Skin of body (tissue), 2 donors: ENCODE results near the gene FSIP1. TPM values are rescaled to one million over a fixed set of nuclear protein-coding genes. Genes with fewer than 3 reads are reported as not detected.

ENCODE experiments used
- DNase-seq: peaks from one replicate; lab custom pipeline; 2025; lab: John Stamatoyannopoulos, UW
- total RNA-seq: library from RNA; depleted of rRNA; stranded (reverse); fragments of >200 nt; gene quantifications from one replicate; pipeline ENCODE4 v1.2.3, GENCODE V29; 2014

The FSIP1 gene
- total RNA-seq, 1 donor from 2014 or later: 0.89 TPM

DNA sequence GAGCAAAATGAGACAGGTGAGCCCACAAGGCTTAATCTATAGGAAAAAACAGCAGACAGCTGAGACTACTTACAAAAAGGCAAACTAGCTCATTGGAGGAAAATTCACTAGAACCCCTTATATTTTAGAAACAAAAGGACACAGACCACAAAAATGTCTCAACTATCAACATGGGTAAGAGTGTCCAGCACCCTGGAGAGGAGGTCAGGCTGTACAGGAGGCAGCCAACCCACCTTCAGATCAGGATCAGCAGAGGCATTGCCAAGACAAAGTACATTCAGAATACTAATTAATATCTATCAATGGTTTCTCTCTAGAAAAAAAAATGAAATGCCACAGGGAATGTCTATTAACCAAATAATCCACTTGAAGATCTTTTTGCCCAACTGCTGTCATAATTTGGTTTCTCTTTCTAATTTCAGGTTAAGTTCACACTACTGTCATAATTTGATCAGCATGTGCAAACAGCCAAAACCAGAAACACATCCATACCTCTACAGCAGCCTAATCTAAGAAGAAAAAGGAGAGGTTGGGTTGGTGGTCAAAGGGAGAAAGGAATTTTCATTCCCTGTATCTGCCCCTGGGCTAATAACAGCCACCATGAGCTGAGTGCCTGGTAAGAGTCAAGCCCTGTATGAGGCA lies 227.8 kb downstream of the FSIP1 start:
- no peak for DNase-seq

DNA sequence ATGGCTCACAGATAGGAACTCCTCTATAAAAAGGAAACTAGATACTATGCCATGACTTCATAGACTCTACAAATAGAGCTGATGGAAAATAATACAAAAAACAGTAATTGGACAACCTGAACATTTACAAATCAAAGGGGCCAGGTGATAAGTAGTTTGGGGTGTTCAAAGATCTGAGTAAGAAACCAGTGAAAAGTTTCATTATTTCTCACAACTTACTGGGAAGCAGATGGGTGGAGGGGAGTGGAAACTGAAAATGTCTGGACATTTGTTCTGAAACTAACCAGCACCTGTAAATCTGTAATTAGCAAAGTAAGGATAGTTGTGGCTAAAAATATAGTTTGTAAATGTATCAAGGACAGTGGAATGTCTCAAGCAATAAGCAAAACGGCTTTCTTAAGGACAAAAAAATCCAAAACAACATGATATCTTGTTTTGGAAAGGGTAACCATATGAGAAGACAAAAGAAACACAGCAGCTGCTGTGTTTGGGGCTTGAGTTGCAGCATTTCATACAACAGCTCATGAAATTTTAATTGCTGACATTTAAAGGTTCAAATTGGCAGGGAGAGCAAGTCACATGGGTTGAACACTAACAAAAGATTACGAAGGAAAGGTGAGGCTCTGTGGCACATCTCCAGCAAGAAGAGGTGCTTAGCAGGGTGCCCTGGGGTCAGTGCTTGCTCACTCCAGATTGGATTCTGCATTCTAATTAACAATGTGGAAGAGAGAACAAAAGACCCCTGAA lies 228.5 kb downstream of the FSIP1 start:
- DNase-seq: no peak

DNA sequence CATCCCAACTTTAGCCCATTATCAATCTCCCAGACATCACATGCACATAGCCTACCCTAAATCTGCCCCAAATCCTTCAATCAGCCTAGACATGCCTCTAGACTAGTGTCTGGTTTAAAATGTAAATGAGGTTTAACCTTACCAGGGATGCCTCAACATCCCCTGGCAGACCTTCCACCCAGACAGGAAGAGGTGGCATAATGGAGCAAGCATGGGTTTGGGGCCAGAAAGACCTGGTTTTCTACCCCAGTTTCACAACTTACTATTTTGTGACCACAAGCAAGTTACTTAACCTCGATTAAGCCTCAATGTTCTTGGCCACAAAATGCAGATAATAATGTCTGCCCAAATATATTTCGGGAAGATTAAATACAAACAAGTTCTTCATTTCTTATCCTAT lies 230.1 kb downstream of the FSIP1 start:
- DNase-seq: no peak

DNA sequence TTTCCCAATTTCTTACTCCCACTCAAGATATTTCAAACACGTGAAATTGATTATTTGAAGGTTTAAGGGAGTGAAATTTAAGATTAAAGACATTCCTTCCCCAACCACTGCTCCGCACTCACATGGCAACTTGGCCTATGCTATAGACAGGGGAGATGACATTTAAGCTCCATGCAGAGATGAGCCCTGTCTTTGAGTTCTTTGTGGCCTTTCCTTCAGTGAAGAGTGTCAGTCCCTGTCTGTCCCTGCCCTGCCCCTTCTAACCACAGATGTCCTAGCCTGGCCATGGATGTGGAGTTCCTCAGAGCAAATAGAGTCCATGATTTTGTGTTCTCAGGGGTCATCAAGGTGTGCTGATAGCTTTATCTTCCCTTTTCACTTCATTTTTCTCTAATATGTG lies 231.2 kb downstream of the FSIP1 start:
- DNase-seq: no peak

Other genes with a start within 250 kb of the FSIP1 start
- gene THBS1, start 201.8 kb downstream of the FSIP1 start, total RNA-seq: 291 TPM
- gene GPR176, start 137.4 kb upstream of the FSIP1 start, total RNA-seq: 10.3 TPM
- 35.3 TPM for gene EIF2AK4, start 151.3 kb upstream of the FSIP1 start, total RNA-seq